ENCODE data around the gene ADAMTSL3.

Gene ADAMTSL3

GRCh38 chr15:83813682-83814081, 159.8 kb downstream of the ADAMTSL3 start:
- H3K4me3 ChIP-seq (ENCODE audit: low read length) = no peak overlapping the region
- TF ChIP-seq CTCF (IDR thresholded peaks at IDR 0.05; ENCODE audit: low read depth, low read length, poor library complexity, severe bottlenecking) = no peak
- TF ChIP-seq EZH2phosphoT487 (IDR thresholded peaks at IDR 0.05; ENCODE audit: borderline replicate concordance, low read length) = no peak
- no peaks in the 10 kb centered on the region for H3K9me3 ChIP-seq (ENCODE audit: control insufficient read depth, insufficient read depth, low read length)
- no peak overlapping the region for H3K4me2 ChIP-seq (ENCODE audit: low read length)
- no peaks in the 10 kb centered on the region for H3K79me2 ChIP-seq (ENCODE audit: control insufficient read depth, low read length)
- no peaks in the 10 kb centered on the region for H3F3A ChIP-seq (ENCODE audit: control insufficient read depth, insufficient read depth)
- no peaks in the 10 kb centered on the region for H4K20me1 ChIP-seq (ENCODE audit: control insufficient read depth, insufficient read depth, low read depth, low read length)
- H3K9me2 ChIP-seq (replicated peaks; ENCODE audit: control insufficient read depth, low read length) = no peaks in the 10 kb centered on the region
- no peaks in the 10 kb centered on the region for H3K36me3 ChIP-seq (ENCODE audit: control insufficient read depth, low read length)
- no peak overlapping the region for H3K27ac ChIP-seq (ENCODE audit: low read depth, low read length)
- no peaks in the 10 kb centered on the region for H3K4me1 ChIP-seq (ENCODE audit: control insufficient read depth, low read length)
- H3K27me3 ChIP-seq (ENCODE audit: control insufficient read depth, low read length) = no peaks in the 10 kb centered on the region

- no peaks in the 10 kb centered on the region for H3K27me3 ChIP-seq (ENCODE audit: control insufficient read depth, low read length)
- no peaks in the 10 kb centered on the region for H3K9me3 ChIP-seq (ENCODE audit: control insufficient read depth, insufficient read depth, low read length)
- no peaks in the 10 kb centered on the region for H3K36me3 ChIP-seq (ENCODE audit: control insufficient read depth, low read length)
- H3K4me3 ChIP-seq (ENCODE audit: low read length) = no peak overlapping the region
- TF ChIP-seq CTCF (IDR thresholded peaks at IDR 0.05; ENCODE audit: low read depth, low read length, poor library complexity, severe bottlenecking) (no peak), EZH2phosphoT487 (IDR thresholded peaks at IDR 0.05; ENCODE audit: borderline replicate concordance, low read length) (no peak)
- no peaks in the 10 kb centered on the region for H3K4me1 ChIP-seq (ENCODE audit: control insufficient read depth, low read length)
- H3K27ac ChIP-seq (ENCODE audit: low read depth, low read length) = no peak overlapping the region
- no peak overlapping the region for H3K4me2 ChIP-seq (ENCODE audit: low read length)
- H3K79me2 ChIP-seq (ENCODE audit: control insufficient read depth, low read length) = no peaks in the 10 kb centered on the region
- no peaks in the 10 kb centered on the region for H3F3A ChIP-seq (ENCODE audit: control insufficient read depth, insufficient read depth)
- no peaks in the 10 kb centered on the region for H3K9me2 ChIP-seq (replicated peaks; ENCODE audit: control insufficient read depth, low read length)
- no peaks in the 10 kb centered on the region for H4K20me1 ChIP-seq (ENCODE audit: control insufficient read depth, insufficient read depth, low read depth, low read length)
Observed at GRCh38 chr15:83815506-83815905, 161.6 kb downstream of the ADAMTSL3 start.

- Histone ChIP-seq H3K4me2 (ENCODE audit: low read length) (no peak overlapping the region), H3K9me3 (ENCODE audit: control insufficient read depth, insufficient read depth, low read length) (no peaks in the 10 kb centered on the region), H3K79me2 (ENCODE audit: control insufficient read depth, low read length) (no peaks in the 10 kb centered on the region), H4K20me1 (ENCODE audit: control insufficient read depth, insufficient read depth, low read depth, low read length) (no peaks in the 10 kb centered on the region), H3K27ac (ENCODE audit: low read depth, low read length) (no peak overlapping the region), H3K36me3 (ENCODE audit: control insufficient read depth, low read length) (no peaks in the 10 kb centered on the region), H3K9me2 (replicated peaks; ENCODE audit: control insufficient read depth, low read length) (no peaks in the 10 kb centered on the region), H3K4me3 (ENCODE audit: low read length) (no peak overlapping the region), H3K4me1 (ENCODE audit: control insufficient read depth, low read length) (no peaks in the 10 kb centered on the region), H3F3A (ENCODE audit: control insufficient read depth, insufficient read depth) (no peaks in the 10 kb centered on the region), H3K27me3 (ENCODE audit: control insufficient read depth, low read length) (no peaks in the 10 kb centered on the region)
- TF ChIP-seq CTCF (IDR thresholded peaks at IDR 0.05; ENCODE audit: low read depth, low read length, poor library complexity, severe bottlenecking) (no peak), EZH2phosphoT487 (IDR thresholded peaks at IDR 0.05; ENCODE audit: borderline replicate concordance, low read length) (no peak)
Observed at GRCh38 chr15:83816124-83816883, 162.4 kb downstream of the ADAMTSL3 start.
